ENCODE data around the gene IRGC.
"Not testable (repeated sequence)": the region's sequence is repeated elsewhere in the genome, so short reads cannot be mapped to it uniquely, and the experiment has no call there.

Gene IRGC

GRCh38 chr19:43715776-43716175, at the start of gene IRGC:
IRGC (plus strand) TSS chr19:43716076; CDS start chr19:43718559, 2,483 bp downstream.
- FAIRE-seq = no peak

GRCh38 chr19:43667126-43667875, 48.6 kb upstream of the IRGC start:
- no peak for FAIRE-seq

GRCh38 chr19:43667876-43668405, 47.9 kb upstream of the IRGC start:
- no peak for FAIRE-seq

GRCh38 chr19:43668406-43669109, 47.3 kb upstream of the IRGC start:
- FAIRE-seq = peak; percentile 97

GRCh38 chr19:43672061-43672679, 43.7 kb upstream of the IRGC start:
- no peak for FAIRE-seq

- no peak for FAIRE-seq
Observed at GRCh38 chr19:43673637-43674036, 42.2 kb upstream of the IRGC start.

- FAIRE-seq = no peak
Observed at GRCh38 chr19:43674183-43674582, 41.7 kb upstream of the IRGC start.

- no peak for FAIRE-seq
Observed at GRCh38 chr19:43674596-43674995, 41.3 kb upstream of the IRGC start.

- FAIRE-seq = no peak
Observed at GRCh38 chr19:43675269-43675879, 40.5 kb upstream of the IRGC start.

- FAIRE-seq = no peak
Observed at GRCh38 chr19:43675906-43676305, 40.0 kb upstream of the IRGC start.

GRCh38 chr19:43678512-43679261, 37.2 kb upstream of the IRGC start:
- FAIRE-seq = no peak

GRCh38 chr19:43681821-43682220, 34.1 kb upstream of the IRGC start:
- FAIRE-seq = no peak

GRCh38 chr19:43682269-43682668, 33.6 kb upstream of the IRGC start:
- FAIRE-seq = not testable (repeated sequence)

- no peak for FAIRE-seq
Observed at GRCh38 chr19:43682824-43683661, 32.8 kb upstream of the IRGC start.

- FAIRE-seq = no peak
Observed at GRCh38 chr19:43683905-43684304, 32.0 kb upstream of the IRGC start.

- no peak for FAIRE-seq
Observed at GRCh38 chr19:43684326-43684725, 31.6 kb upstream of the IRGC start.

- no peak for FAIRE-seq
Observed at GRCh38 chr19:43687660-43687997, 28.2 kb upstream of the IRGC start.

GRCh38 chr19:43688059-43688701, 27.7 kb upstream of the IRGC start:
- no peak for FAIRE-seq

- no peak for FAIRE-seq
Observed at GRCh38 chr19:43690444-43690843, 25.4 kb upstream of the IRGC start.

GRCh38 chr19:43690890-43691289, 25.0 kb upstream of the IRGC start:
- FAIRE-seq = no peak

GRCh38 chr19:43691755-43692154, 24.1 kb upstream of the IRGC start:
- FAIRE-seq = no peak
